ENCODE measurements around the gene ZCRB1. TPM values are rescaled to one million over a fixed set of nuclear protein-coding genes. Genes with fewer than 3 reads are reported as not detected.

ZCRB1 gene
- total RNA-seq, 1 donor from 2014 or later = 43.7 TPM

- no peak for DNase-seq (ENCODE audit: low spot score)
Observed at GRCh38 chr12:42281278-42281677, 44.6 kb downstream of the ZCRB1 start.

- DNase-seq (ENCODE audit: low spot score) = no peak
Observed at GRCh38 chr12:42278128-42278510, 47.8 kb downstream of the ZCRB1 start.

- no peak for DNase-seq (ENCODE audit: low spot score)
Observed at GRCh38 chr12:42277396-42278127, 48.3 kb downstream of the ZCRB1 start.

GRCh38 chr12:42275499-42275898 is 50.4 kb downstream of the ZCRB1 start:
- no peak for DNase-seq (ENCODE audit: low spot score)

GRCh38 chr12:42273706-42274105 is 52.2 kb downstream of the ZCRB1 start:
- no peak for DNase-seq (ENCODE audit: low spot score)

GRCh38 chr12:42270596-42270995 is 55.3 kb downstream of the ZCRB1 start:
- DNase-seq (ENCODE audit: low spot score) = no peak

- DNase-seq (ENCODE audit: low spot score) = no peak
Observed at GRCh38 chr12:42267413-42268190, 58.3 kb downstream of the ZCRB1 start.

GRCh38 chr12:42266579-42267230 is 59.2 kb downstream of the ZCRB1 start:
- no peak for DNase-seq (ENCODE audit: low spot score)

GRCh38 chr12:42262271-42262670 is 63.6 kb downstream of the ZCRB1 start:
- DNase-seq (ENCODE audit: low spot score) = no peak

Other genes with a start within 250 kb of the ZCRB1 start
- 9.6 TPM for gene GXYLT1, start 181.2 kb downstream of the ZCRB1 start, total RNA-seq
- gene YAF2, start 87.8 kb downstream of the ZCRB1 start, total RNA-seq = 23.8 TPM
- gene PPHLN1, start 73 bp upstream of the ZCRB1 start, total RNA-seq = 40.1 TPM